Amniotic epithelial cell (primary cell): ENCODE measurements around the gene UBR3.
"Not testable (repeated sequence)": the region's sequence is repeated elsewhere in the genome, so short reads cannot be mapped to it uniquely, and the experiment has no call there.

Experiments used
- DNase-seq: peaks from one replicate; pipeline ENCODE4 v3.0.0-alpha.2; 2010; ENCODE audit warnings: low read depth

The UBR3 gene

DNA sequence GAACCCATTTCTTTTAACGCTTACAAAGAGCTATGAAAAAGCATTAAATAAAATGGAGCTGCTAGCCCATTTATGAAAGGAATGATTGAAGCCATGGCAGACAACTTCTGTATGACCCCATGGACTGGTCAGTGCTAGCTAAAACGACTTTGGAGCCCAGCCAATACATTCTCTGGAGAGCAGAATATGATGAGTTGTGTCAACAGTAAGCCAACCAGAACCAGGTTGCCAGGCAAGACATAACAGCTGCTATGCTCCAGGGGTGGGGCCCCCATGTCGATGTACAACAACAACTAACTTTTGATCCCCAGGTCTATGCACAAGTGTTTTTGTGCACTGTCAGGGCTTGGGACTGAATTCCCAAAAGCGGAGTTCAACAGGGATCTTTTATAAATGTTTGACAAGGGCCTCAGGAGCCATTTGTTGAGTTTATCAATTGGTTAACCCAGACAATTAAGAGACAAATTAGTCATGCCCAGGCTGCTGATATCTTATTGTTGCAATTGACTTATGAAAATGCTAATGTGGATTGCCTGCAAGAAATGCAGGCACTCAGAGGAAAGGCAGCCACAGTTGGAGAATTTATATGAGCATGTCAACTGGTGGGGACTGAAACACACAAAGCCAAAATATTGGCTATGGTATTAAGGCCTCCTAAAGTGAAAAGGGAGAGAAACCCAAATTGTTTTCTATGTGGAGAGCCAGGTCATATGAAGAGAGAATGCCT lies 286.1 kb downstream of the UBR3 start:
- no peak for DNase-seq

DNA sequence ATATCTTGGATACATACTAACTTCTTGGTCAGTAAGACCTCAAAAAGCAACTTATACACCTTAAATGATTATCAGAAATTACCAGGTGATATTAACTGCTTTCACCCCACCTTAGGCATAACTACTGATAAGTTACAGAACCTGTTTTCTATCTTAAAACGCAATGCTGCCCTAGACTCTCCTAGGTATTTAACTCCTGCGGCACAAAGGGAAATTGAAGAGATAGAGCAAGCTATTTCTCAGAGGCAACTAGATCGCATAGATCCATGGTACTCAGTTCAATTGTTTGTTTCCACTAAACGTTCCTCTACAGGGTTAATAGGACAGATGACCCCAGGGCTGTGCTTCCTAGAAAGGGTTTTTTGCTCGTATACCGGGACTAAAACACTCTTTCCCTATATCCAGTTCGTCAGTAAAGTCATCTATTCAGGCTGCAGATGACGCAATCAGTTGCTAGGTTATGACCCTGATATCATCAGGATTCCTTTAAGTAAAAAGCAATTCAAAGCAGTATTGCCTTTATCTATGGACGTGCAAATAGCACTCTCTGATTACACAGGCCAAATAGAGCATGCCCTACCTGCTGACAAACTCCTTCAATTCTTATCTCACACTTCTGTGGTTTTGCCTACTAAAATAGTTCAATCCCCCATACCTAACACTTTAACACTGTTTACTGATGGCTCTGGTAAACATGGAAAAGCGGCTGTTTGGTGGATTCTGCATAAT lies 288.4 kb downstream of the UBR3 start:
- DNase-seq = no peak

- DNase-seq = no peak
These were observed 291.4 kb downstream of the UBR3 start for GRCh38 chr2:170118641-170119040.

DNA sequence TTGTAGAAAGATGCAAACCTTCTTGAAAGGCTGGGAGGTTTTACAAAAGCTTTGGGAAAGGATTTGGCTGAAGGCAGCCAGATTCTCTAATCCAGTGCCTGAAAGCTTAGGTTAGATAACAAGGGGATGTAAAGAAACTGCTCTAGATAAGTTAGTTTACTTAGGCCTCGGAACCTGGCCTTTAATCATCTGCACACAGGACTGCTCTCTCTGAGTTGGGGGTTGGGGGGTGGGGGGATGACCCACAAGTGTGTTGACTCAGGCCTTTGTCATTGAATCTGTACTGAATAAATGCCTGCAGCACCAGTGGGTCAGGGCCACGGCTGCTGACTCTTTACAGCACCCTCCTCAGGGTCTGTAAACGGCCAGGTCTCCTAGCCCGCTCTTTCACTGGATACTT lies 292.1 kb downstream of the UBR3 start:
- DNase-seq = not testable (repeated sequence)

GRCh38 chr2:170121689-170122088 lies 294.4 kb downstream of the UBR3 start:
- peak; percentile 9 for DNase-seq

DNA sequence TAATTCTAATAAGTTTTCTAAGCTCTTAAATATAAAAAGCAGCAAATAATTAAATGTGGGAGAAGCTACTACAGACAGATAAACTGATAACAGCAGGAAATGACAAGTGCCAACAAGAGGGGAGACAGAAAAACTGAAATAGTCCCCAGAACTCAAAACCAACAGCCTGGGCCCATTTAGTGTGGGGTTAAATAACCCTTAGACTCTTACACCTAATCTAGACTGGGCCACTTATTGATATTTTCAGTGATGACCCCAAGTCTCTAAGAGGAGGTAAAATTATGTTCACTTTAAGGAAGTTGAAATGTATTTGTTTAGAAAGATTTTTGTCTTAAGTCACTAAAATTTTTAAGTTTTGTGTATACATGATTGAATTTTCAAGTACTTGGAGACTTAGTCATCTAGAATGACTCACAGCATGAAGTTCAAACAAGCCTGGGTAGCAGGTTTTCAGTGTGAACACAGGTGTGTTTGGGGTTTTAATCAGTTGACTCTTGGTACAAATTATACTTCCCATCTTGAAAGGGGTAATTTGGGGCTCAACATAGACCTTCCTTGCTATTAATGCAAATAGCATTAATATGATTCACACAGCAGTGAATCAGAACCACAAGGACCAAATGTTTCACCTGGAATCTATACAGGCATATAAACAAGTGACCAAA lies 295.8 kb downstream of the UBR3 start:
- DNase-seq = peak; percentile 34

DNA sequence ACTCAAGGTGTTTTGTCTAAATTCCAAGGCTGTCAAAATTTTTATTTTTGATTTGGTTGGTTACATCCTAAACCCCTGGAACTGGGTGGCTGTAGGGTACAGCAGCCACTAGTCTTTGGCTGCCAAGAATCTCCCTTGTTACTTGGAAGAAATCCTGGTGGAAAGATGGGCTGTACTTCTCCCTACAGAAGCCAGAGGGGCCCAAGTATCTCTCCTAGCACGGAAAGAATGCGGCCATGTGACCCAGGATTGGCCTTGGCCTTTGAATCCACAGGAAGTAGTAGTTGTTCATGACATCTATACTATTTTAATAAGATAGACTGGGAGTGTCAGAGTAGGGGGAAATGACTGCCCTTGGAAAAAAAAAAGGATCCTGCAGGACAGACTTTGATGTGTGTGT lies 296.3 kb downstream of the UBR3 start:
- peak; percentile 4 for DNase-seq

DNA sequence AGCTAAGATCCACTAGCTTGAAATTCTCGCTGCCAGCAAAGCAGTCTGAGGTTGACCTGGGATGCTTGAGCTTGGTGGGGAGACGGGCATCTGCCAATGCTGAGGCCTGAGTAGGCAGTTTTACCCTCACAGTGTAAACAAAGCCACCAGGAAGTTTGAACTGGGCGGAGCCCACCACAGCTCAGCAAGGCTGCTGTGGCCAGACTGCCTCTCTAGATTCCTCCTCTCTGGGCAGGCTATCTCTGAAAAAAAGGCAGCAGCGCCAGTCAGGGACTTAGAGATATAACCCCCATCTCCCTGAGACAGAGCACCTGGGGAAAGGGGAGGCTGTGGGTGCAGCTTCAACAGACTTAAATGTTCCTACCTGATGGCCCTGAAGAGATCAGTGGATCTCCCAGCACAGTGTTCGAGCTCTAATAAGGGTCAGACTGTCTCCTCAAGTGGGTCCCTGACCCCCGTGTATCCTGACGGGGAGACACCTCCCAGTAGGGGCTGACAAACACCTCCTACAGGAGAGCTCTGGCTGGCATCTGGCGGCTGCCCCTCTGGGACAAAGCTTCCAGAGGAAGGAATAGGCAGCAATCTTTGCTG lies 299.0 kb downstream of the UBR3 start:
- DNase-seq = not testable (repeated sequence)
